Retinal pigment epithelial cell (primary cell): Measurements from ENCODE around the gene BACH2.
A peak's percentile ranks its signal among the peaks of the same experiment; 100 is the strongest.
"Not testable (repeated sequence)": the region's sequence is repeated elsewhere in the genome, so short reads cannot be mapped to it uniquely, and the experiment has no call there.

Experiments used
- DNase-seq: peaks from one replicate; pipeline ENCODE4 v3.0.0-alpha.2; 2010; ENCODE audit warnings: low read depth
- H3K4me3 ChIP-seq: 2 replicates; pipeline ENCODE4 v1.5.1; 2011; ENCODE audit warnings: mild to moderate bottlenecking, low read length, control low read depth, moderate library complexity
- TF ChIP-seq, protein P1 (sequence below): conservative IDR thresholded peaks from 2 replicates; pipeline ENCODE4 v1.5.1; 2011; ENCODE audit warnings: low read depth, low read length, control low read depth, inconsistent platforms

The BACH2 gene

DNA sequence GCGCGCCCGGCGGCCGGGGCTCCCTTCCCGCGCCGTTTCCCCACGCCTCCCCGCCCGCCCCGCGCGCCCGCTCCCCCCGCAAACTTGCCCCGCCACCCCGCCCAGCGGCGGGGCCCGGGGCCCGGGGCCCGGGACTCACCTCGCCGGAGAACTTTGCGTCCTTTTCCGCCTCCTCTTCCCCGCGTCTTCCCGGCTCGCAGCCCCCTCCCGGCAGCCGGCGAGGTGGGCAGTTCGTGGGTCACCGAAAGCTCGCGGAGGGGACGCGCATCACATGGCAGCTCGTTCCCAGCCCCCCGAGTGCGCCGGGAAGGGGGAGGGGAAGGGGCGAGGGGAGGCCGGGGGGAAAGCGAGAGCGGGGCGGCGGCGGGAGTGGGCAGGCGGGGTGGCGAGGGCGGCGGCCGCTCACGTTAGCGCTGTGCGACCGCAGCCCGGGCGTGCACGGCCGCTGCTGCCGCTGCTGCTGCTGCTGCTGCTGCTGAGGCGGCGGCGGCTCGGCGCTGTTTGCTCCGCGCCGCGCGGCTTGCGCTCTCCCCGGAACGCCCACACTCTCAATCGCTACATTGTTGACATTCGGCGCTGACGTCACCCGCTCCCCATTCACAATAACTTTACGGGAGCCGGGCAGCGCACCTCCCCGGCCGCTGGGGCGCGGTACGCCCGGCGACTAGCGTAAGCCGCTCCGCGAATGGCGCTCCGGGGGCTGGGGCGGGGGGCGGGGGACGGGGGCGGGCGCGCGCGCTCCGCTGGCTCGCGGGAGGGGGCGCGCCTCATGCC lies at the start of gene BACH2:
Gene BACH2, minus strand, starts transcription at position 503 of the 774 bp plus-strand sequence. CDS start 287,999 bp downstream, outside the sequence.
- H3K4me3 ChIP-seq: peak within 1 kb of the TSS; percentile 60
- peak; percentile 78 for DNase-seq
- TF ChIP-seq, protein P1, sequence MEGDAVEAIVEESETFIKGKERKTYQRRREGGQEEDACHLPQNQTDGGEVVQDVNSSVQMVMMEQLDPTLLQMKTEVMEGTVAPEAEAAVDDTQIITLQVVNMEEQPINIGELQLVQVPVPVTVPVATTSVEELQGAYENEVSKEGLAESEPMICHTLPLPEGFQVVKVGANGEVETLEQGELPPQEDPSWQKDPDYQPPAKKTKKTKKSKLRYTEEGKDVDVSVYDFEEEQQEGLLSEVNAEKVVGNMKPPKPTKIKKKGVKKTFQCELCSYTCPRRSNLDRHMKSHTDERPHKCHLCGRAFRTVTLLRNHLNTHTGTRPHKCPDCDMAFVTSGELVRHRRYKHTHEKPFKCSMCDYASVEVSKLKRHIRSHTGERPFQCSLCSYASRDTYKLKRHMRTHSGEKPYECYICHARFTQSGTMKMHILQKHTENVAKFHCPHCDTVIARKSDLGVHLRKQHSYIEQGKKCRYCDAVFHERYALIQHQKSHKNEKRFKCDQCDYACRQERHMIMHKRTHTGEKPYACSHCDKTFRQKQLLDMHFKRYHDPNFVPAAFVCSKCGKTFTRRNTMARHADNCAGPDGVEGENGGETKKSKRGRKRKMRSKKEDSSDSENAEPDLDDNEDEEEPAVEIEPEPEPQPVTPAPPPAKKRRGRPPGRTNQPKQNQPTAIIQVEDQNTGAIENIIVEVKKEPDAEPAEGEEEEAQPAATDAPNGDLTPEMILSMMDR: peak; percentile 13

DNA sequence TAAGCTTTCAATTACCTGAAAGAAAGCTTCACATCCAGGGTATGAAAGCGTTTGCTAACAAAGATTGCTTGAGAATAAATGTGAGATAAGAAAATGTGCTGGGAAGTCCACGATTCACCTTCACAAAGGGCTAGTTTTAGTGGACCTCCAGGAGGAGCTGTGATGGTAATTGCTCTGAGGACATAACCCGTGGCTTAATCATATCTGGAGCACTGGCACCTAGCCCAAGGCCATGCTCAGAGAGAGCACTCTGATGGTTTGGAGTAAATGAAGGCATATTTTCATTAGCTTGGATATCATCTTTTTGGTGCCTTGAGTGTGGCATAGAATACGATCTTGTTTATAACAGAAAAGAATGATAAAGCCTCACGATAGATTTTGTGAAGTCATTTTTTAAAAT lies 46.9 kb upstream of the BACH2 start:
- DNase-seq: no peak
- no peak overlapping the region for H3K4me3 ChIP-seq
- TF ChIP-seq, protein P1: peak; percentile 33

DNA sequence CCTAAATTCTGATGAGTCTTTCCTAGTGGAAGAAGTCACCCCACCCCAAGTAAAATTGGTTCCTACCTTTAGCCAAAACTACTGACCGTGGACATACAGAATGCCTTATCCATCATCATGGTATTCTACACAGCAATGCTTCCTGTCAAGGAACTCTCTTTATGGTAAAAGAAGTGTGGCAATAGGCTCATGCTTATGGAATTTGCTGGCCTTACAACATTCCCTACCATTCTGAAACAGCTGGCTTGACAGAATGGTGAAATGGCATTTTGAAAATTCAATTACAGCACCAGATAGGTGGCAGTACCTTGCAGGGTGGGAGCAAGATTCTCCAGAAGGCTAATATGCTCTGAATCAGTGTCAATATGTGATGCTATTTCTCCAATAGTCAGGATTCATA lies 41.8 kb upstream of the BACH2 start:
- no peak overlapping the region for H3K4me3 ChIP-seq
- TF ChIP-seq, protein P1: no peak
- no peak for DNase-seq

DNA sequence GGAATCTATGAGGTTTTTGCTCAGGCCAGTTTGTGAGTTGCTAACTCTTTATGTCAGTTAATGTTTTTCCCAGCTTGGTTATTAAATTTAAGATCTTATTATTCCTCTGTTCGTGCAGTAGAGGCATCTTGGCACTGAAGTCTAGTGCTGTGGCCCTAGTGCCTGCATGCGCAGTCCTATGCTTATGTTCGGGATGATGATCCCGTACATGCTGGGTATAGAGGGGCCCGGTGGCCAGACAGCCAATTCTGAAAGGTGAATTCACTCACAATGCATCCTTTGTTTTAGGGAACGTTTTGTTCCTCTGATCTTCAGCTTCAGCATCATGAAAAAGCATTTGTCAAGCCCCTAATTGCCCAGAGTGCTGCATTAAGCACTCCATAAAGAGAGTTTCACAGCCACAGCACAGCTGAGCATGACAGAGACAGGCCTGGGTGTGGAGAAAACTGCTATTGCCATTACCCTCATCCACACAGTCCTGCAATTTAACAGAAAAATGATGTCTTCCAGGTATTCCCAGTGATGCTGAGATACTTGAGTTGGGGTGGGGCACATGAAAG lies 39.8 kb upstream of the BACH2 start:
- no peak overlapping the region for H3K4me3 ChIP-seq
- DNase-seq: no peak
- TF ChIP-seq, protein P1: no peak

DNA sequence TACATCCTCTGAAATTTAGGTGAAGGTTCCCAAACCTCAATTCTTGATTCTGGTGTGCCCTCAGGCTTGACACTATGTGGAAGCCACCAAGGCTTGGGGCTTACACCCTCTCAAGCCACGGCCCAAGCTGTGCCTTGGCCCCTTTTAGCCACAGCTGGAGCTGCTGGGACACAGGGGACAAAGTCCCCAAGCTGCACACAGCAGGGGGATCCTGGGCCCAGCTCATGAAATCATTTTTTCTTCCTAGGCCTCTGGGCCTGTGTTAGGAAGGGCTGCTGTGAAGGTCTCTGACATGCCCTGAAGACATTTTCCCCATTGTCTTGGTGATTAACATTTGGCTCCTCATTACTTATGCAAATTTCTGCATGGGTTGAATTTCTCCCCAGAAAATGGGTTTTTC lies 37.3 kb upstream of the BACH2 start:
- no peak for DNase-seq
- H3K4me3 ChIP-seq: no peak overlapping the region
- TF ChIP-seq, protein P1: no peak

DNA sequence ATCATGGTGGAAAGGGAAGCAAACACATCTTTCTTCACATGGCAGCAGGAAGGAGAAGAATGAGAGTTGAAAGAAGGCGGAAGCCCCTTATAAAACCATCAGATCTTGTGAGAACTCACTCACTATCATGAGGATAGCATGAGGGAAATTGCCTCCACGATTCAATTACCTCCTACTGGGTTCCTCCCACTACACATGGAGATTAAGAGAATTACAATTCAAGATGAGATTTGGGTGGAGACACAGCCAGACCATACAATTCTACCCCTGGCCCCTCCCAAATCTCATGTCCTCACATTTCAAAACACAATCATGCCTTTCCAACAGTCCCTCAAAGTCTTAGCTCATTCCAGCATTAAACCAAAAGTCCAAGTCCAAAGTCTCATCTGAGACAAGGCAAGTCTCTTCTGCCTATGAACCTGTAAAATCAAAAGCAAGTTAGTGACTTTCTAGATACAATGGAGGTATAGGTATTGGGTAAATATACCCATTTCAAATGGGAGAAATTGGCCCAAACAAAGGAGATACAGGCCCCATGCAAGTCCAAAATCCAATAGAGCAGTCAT lies 36.4 kb upstream of the BACH2 start:
- not testable (repeated sequence) for DNase-seq, H3K4me3 ChIP-seq

DNA sequence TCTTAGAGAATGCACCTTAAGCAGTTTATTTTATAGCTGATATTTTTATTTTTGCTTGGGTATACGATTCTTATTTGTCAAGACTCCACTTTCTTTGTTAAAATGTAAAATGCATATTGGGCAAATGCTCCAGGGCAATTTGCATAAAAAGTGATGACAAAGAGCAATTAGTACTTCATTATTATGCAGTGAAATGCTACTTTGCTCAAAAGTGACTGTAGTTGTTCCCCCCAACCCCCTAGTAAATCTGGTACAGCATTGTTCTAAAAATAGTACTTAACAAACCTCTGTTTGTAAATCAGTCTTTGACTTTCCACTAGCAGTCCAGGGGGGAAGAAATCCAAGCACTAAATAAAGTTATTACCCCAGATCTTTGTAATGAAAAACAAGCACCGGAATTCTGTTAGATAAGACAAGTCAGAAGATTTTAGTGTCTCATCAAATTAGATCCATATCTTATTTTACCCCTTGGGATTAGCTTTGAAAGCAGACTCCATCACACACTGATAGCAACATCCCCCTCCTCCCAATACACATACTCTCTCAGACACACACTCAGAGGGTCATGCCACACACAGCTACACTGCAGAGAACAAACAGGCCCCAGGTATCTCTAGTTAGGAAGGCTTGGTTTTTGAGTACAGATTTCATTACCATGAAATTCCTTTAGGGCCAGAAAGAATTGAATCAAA lies 32.9 kb upstream of the BACH2 start:
- DNase-seq: no peak
- TF ChIP-seq, protein P1: no peak
- H3K4me3 ChIP-seq: no peak overlapping the region
